Measurements from ENCODE around the gene HIBCH.
"Not testable (repeated sequence)": the region's sequence is repeated elsewhere in the genome, so short reads cannot be mapped to it uniquely, and the experiment has no call there.

Gene HIBCH

GRCh38 chr2:190159453-190159852, 160.2 kb downstream of the HIBCH start:
- Mint-ChIP-seq H3K4me1 (ENCODE audit: low read depth) (no peaks in the 10 kb centered on the region), H3K4me3 (no peak overlapping the region), H3K36me3 (ENCODE audit: low read depth) (no peaks in the 10 kb centered on the region), H3K9me3 (no peaks in the 10 kb centered on the region), H3K27me3 (no peaks in the 10 kb centered on the region), H3K27ac (no peak overlapping the region)

GRCh38 chr2:190158798-190159434, 160.7 kb downstream of the HIBCH start:
- Mint-ChIP-seq H3K4me1 (ENCODE audit: low read depth) (no peaks in the 10 kb centered on the region), H3K27ac (no peak overlapping the region), H3K4me3 (no peak overlapping the region), H3K36me3 (ENCODE audit: low read depth) (no peaks in the 10 kb centered on the region), H3K27me3 (no peaks in the 10 kb centered on the region), H3K9me3 (no peaks in the 10 kb centered on the region)

- H3K4me1 Mint-ChIP-seq (ENCODE audit: low read depth); H3K9me3 Mint-ChIP-seq; H3K4me3 Mint-ChIP-seq; H3K36me3 Mint-ChIP-seq (ENCODE audit: low read depth); H3K27ac Mint-ChIP-seq; H3K27me3 Mint-ChIP-seq: not testable (repeated sequence)
These were observed 161.8 kb downstream of the HIBCH start for GRCh38 chr2:190157613-190158528.

- H3K27ac Mint-ChIP-seq: no peak overlapping the region
- H3K9me3 Mint-ChIP-seq: no peaks in the 10 kb centered on the region
- no peak overlapping the region for H3K4me3 Mint-ChIP-seq
- no peaks in the 10 kb centered on the region for H3K36me3 Mint-ChIP-seq (ENCODE audit: low read depth)
- no peaks in the 10 kb centered on the region for H3K4me1 Mint-ChIP-seq (ENCODE audit: low read depth)
- no peaks in the 10 kb centered on the region for H3K27me3 Mint-ChIP-seq
These were observed 163.0 kb downstream of the HIBCH start for GRCh38 chr2:190156530-190157212.
